ENCODE measurements around the gene CCDC71. TPM values are rescaled to one million over a fixed set of nuclear protein-coding genes. Genes with fewer than 3 reads are reported as not detected.

CCDC71 gene
- total and polyA plus RNA-seq, 2 donors (not counting 1 experiment from before 2014, with no cell fraction given) = 15.6 to 30.0 TPM

GRCh38 chr3:49119036-49119435 lies 47.1 kb downstream of the CCDC71 start:
- Histone ChIP-seq H4K20me1 (ENCODE audit: control insufficient read depth, insufficient read depth, low read length, poor library complexity, severe bottlenecking) (peaks cover 11% of the 10 kb centered on the region), H3K9me3 (ENCODE audit: control extremely low read depth in 1 of 3, control insufficient read depth in 2 of 3, insufficient read depth in 1 of 3, low read length in 2 of 3) (peaks cover 0 to 5% (median 0%) of the 10 kb centered on the region in 3 donors), H3K27me3 (replicated peaks in 1 of 4; ENCODE audit: control extremely low read depth in 1 of 4, control insufficient read depth in 3 of 4, insufficient read depth in 4 of 4, low read length in 3 of 4) (no peaks in the 10 kb centered on the region), H3K4me2 (replicated peaks; ENCODE audit: low read depth, low read length, poor library complexity, severe bottlenecking) (peak overlapping the region; percentile 88), H3K27ac (ENCODE audit: low read length in 2 of 2) (no peak overlapping the region), H3K4me3 (ENCODE audit: control extremely low read depth in 1 of 5, extremely low read depth in 1 of 5, insufficient read depth in 1 of 5, low read depth in 2 of 5, low read length in 4 of 5) (no peak overlapping the region), H3K36me3 (replicated peaks in 1 of 2; ENCODE audit: control extremely low read depth in 1 of 2, control insufficient read depth in 1 of 2, extremely low read depth in 1 of 2, insufficient read depth in 2 of 2, low read length in 1 of 2) (peaks cover 0 to 50% of the 10 kb centered on the region in 2 experiments), H2AFZ (ENCODE audit: insufficient read depth, low read depth, low read length, poor library complexity, severe bottlenecking) (no peak overlapping the region), H3K9ac (ENCODE audit: low read length) (no peak overlapping the region), H3K79me2 (ENCODE audit: control insufficient read depth, insufficient read depth, low read length) (peaks cover 46% of the 10 kb centered on the region), H3K4me1 (ENCODE audit: control insufficient read depth in 2 of 2, insufficient read depth in 2 of 2, low read length in 2 of 2) (peaks cover 12 to 21% of the 10 kb centered on the region in 2 donors)
- Mint-ChIP-seq H3K27ac (no peak overlapping the region), H3K9me3 (ENCODE audit: insufficient read depth) (no peaks in the 10 kb centered on the region), H3K27me3 (no peaks in the 10 kb centered on the region), H3K4me3 (peak overlapping the region; percentile 88), H3K4me1 (peaks cover 15% of the 10 kb centered on the region)
- TF ChIP-seq, protein P1, sequence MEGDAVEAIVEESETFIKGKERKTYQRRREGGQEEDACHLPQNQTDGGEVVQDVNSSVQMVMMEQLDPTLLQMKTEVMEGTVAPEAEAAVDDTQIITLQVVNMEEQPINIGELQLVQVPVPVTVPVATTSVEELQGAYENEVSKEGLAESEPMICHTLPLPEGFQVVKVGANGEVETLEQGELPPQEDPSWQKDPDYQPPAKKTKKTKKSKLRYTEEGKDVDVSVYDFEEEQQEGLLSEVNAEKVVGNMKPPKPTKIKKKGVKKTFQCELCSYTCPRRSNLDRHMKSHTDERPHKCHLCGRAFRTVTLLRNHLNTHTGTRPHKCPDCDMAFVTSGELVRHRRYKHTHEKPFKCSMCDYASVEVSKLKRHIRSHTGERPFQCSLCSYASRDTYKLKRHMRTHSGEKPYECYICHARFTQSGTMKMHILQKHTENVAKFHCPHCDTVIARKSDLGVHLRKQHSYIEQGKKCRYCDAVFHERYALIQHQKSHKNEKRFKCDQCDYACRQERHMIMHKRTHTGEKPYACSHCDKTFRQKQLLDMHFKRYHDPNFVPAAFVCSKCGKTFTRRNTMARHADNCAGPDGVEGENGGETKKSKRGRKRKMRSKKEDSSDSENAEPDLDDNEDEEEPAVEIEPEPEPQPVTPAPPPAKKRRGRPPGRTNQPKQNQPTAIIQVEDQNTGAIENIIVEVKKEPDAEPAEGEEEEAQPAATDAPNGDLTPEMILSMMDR (IDR thresholded peaks at IDR 0.05) = no peak
- no peak for TF ChIP-seq EZH2 (IDR thresholded peaks at IDR 0.05; ENCODE audit: borderline replicate concordance, insufficient read depth, low read depth, low read length, poor library complexity, severe bottlenecking)
- POLR2A ChIA-PET = interaction anchor here (0.9 kb wide), 1 partner anchor 18 kb away, joined by 3 read pairs; no protein-coding TSS in a partner anchor
- CTCF ChIA-PET = interaction anchor here (0.6 to 1.0 kb wide), 2 partner anchors 12 to 131 kb away, joined by 3 to 4 read pairs; no protein-coding TSS in a partner anchor
- intact Hi-C loops (cut with micrococcal nuclease) = no loop called here
- WGBS (ENCODE audit: insufficient coverage) = 97% methylated on average over 10 of the region's 10 CpGs
- DNase-seq = no peak
- ATAC-seq (ENCODE audit: low read depth) = no peak

Other genes starting within 250 kb of the CCDC71 start
- 148 and 162 TPM in 2 replicates for gene ARIH2, start 247.5 kb downstream of the CCDC71 start, total RNA-seq
- 114 and 139 TPM in 2 replicates for gene ARIH2, start 247.5 kb downstream of the CCDC71 start, polyA plus RNA-seq
- gene P4HTM, start 176.1 kb downstream of the CCDC71 start, total RNA-seq = 48.5 and 56.4 TPM in 2 replicates
- 58.3 and 70.6 TPM in 2 replicates for gene P4HTM, start 176.1 kb downstream of the CCDC71 start, polyA plus RNA-seq
- gene WDR6, start 158.9 kb downstream of the CCDC71 start, total RNA-seq = 270 and 287 TPM in 2 replicates
- 317 and 321 TPM in 2 replicates for gene WDR6, start 158.9 kb downstream of the CCDC71 start, polyA plus RNA-seq
- 56.8 and 57.2 TPM in 2 replicates for gene DALRD3, start 147.8 kb downstream of the CCDC71 start, total RNA-seq
- gene DALRD3, start 147.8 kb downstream of the CCDC71 start, polyA plus RNA-seq = 59.8 and 82.6 TPM in 2 replicates
- 67.0 and 67.5 TPM in 2 replicates for gene NDUFAF3, start 144.2 kb downstream of the CCDC71 start, total RNA-seq
- gene NDUFAF3, start 144.2 kb downstream of the CCDC71 start, polyA plus RNA-seq = 34.9 and 61.0 TPM in 2 replicates
- gene IMPDH2, start 136.9 kb downstream of the CCDC71 start, total RNA-seq = 186 and 193 TPM in 2 replicates
- gene IMPDH2, start 136.9 kb downstream of the CCDC71 start, polyA plus RNA-seq = 171 and 205 TPM in 2 replicates
- gene QRICH1, start 72.3 kb downstream of the CCDC71 start, total RNA-seq = 187 and 196 TPM in 2 replicates
- gene QRICH1, start 72.3 kb downstream of the CCDC71 start, polyA plus RNA-seq = 179 and 223 TPM in 2 replicates
- 252 and 282 TPM in 2 replicates for gene QARS1, start 61.6 kb downstream of the CCDC71 start, total RNA-seq
- gene QARS1, start 61.6 kb downstream of the CCDC71 start, polyA plus RNA-seq = 426 and 469 TPM in 2 replicates
- gene USP19, start 45.5 kb downstream of the CCDC71 start, total RNA-seq = 87.3 and 89.9 TPM in 2 replicates
- gene USP19, start 45.5 kb downstream of the CCDC71 start, polyA plus RNA-seq = 56.3 and 73.5 TPM in 2 replicates
- gene LAMB2, start 33.3 kb downstream of the CCDC71 start, total RNA-seq = 0.05 and 0.74 TPM in 2 replicates
- 0.25 and 0.67 TPM in 2 replicates for gene LAMB2, start 33.3 kb downstream of the CCDC71 start, polyA plus RNA-seq
- gene KLHDC8B, start 5.3 kb upstream of the CCDC71 start, total RNA-seq = 1.9 and 3.6 TPM in 2 replicates
- gene KLHDC8B, start 5.3 kb upstream of the CCDC71 start, polyA plus RNA-seq = 0.43 and 0.79 TPM in 2 replicates
- gene C3orf62, start 110.9 kb upstream of the CCDC71 start, total RNA-seq = 7.8 and 10.4 TPM in 2 replicates
- gene C3orf62, start 110.9 kb upstream of the CCDC71 start, polyA plus RNA-seq = 6.8 and 8.7 TPM in 2 replicates
- gene USP4, start 173.7 kb upstream of the CCDC71 start, total RNA-seq = 113 and 116 TPM in 2 replicates
- gene USP4, start 173.7 kb upstream of the CCDC71 start, polyA plus RNA-seq = 60.3 and 71.7 TPM in 2 replicates
- gene GPX1, start 192.0 kb upstream of the CCDC71 start, total RNA-seq = 64.7 and 79.5 TPM in 2 replicates
- gene GPX1, start 192.0 kb upstream of the CCDC71 start, polyA plus RNA-seq = 145 and 180 TPM in 2 replicates
- gene RHOA, start 245.6 kb upstream of the CCDC71 start, total RNA-seq = 298 and 306 TPM in 2 replicates
- gene RHOA, start 245.6 kb upstream of the CCDC71 start, polyA plus RNA-seq = 244 and 485 TPM in 2 replicates
- 46.4 and 49.3 TPM in 2 replicates for gene TCTA, start 246.1 kb upstream of the CCDC71 start, total RNA-seq
- gene TCTA, start 246.1 kb upstream of the CCDC71 start, polyA plus RNA-seq = 37.6 and 55.9 TPM in 2 replicates

Measured in B cell (primary cell).